Adrenal gland (tissue), 12 donors: Measurements from ENCODE around the gene SLC1A2. TPM values are rescaled to one million over a fixed set of nuclear protein-coding genes. Genes with fewer than 3 reads are reported as not detected.

Source experiments
- DNase-seq, 7 donors: peaks; one replicate each; pipeline ENCODE4 v3.0.0-alpha.2; 2019 to 2020
- H3K27ac ChIP-seq, 5 donors: fragments of 200-600 bp; sonication (generic) in 4 of 5; 1 replicate in 3 of 5; 2 replicates in 2 of 5; pipeline versions ENCODE4 v1.5.1 to v1.8.0; 2016 to 2020; ENCODE audit warnings: mild to moderate bottlenecking in 1 of 5
- H3K27me3 ChIP-seq: fragments of 200-600 bp; 2 replicates; pipeline ENCODE4 v1.8.0; 2021
- H3K36me3 ChIP-seq, 2 donors: fragments of 200-600 bp; replicated peaks in 1 of 2; 1 replicate in 1 of 2; 2 replicates in 1 of 2; pipeline versions ENCODE4 v1.5.1 to v1.8.0; 2018 to 2022
- H3K4me1 ChIP-seq, 2 donors: fragments of 200-600 bp; replicated peaks in 1 of 2; 1 replicate in 1 of 2; 2 replicates in 1 of 2; pipeline versions ENCODE4 v1.5.1 to v1.8.0; 2018 to 2021
- H3K4me3 ChIP-seq, 4 donors: fragments of 200-600 bp; sonication (generic) in 3 of 4; one replicate each; pipeline ENCODE4 v1.5.1; 2016 to 2018
- H3K9me3 ChIP-seq, 3 donors: fragments of 200-600 bp; sonication (generic) in 1 of 3; replicated peaks in 1 of 3; 1 replicate in 2 of 3; 2 replicates in 1 of 3; pipeline versions ENCODE4 v1.5.1 to v1.8.0; 2016 to 2021
- POLR2A ChIP-seq, 2 donors: fragments of 450-650 bp; IDR thresholded peaks; one replicate each; pipeline ENCODE4 v1.6.1; 2017; ENCODE audit warnings: antibody characterized with exemption in 2 of 2, mild to moderate bottlenecking in 2 of 2, moderate library complexity in 1 of 2
- WGBS, 4 donors: extraction: QIAGEN DNeasy Blood & Tissue Kit in 2 of 4; methylation state at CpG; one replicate each; pipeline versions ENCODE4 v1.1.5 to v1.1.7; 2013 to 2017; 5-methylcytosine and 5-hydroxymethylcytosine counted together
- intact Hi-C, 2 donors: fragments of 100-400 bp; cut with DNase I; formaldehyde crosslinking; loops; one replicate each; pipeline versions ENCODE4 v1.14.1 to v1.15.0; 2022 to 2023
- polyA plus RNA-seq, 3 donors: library from polyadenylated mRNA; stranded (reverse); fragments of 200-250 nt in 2 of 3; fragments of 350-450 nt in 1 of 3; fragmentation: Illumina TruSeq in 1 of 3; extraction: RNeasy Lipid Tissue Mini Kit (QIAGEN cat#74804) in 1 of 3; gene quantifications; one replicate each; pipeline ENCODE4 v1.2.3, GENCODE V29; 2013 to 2014
- total RNA-seq, 9 donors: library from RNA; depleted of rRNA in 4 of 9; stranded (reverse); fragments of >200 nt in 4 of 9; fragments of 120-200 nt in 1 of 9; fragmentation: NEBNext Ultra II Directional in 1 of 9; extraction: Animal tissue kit (Norgen Biotek cat#: 25700) in 1 of 9; gene quantifications; one replicate each; pipeline versions ENCODE4 v1.1.0 to v1.2.4, GENCODE V29; 2013 to 2023
- TF ChIP-seq, protein P1 (sequence below), 6 experiments: fragments of 450-650 bp in 4 of 6; fragments of 200-600 bp in 2 of 6; sonication (generic) in 1 of 6; IDR thresholded peaks; 1 replicate in 5 of 6; 2 replicates in 1 of 6; pipeline versions ENCODE4 v1.5.1 to v1.8.0; 2016 to 2021; ENCODE audit warnings: antibody characterized with exemption in 6 of 6, mild to moderate bottlenecking in 2 of 6, moderate library complexity in 1 of 6
- donor health status: healthy with polysubstance abuse.
- donor health status: Bipolar disorder and iron deficiency.
- donor health status: DM: yes; HTN: yes; CAD: no.
- donor health status: DM: no; HTN: no; CAD: no.
- donor health status: DM: no; HTN: no; CAD: no.
- donor health status: DM: yes; HTN: yes; CAD: no.

The SLC1A2 gene
- total and polyA plus RNA-seq, 12 donors: 1.4 to 517 (median 8.7) TPM

DNA sequence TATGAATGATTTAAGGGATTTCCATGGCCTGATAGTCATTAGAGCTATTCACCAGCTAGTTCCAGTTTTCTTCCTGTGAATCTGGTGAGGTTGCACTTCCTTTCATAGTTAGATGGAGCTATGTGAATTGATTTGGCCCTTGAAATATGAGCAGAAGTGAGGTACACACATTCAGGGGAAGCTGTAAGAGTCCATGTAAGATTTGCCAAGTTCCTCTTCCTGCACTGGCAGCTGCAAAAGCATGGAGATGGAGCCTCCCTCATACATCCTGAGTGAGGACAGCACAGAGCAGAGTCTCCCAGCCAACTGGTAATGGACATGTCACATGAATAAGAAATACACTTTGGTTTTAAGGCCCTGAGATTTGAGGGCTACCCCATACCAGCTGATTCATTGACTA is 168.7 kb downstream of the SLC1A2 start:
- peak in 1 of 7 donors; percentile 7 for DNase-seq
- no peaks in the 10 kb centered on the region for H3K27me3 ChIP-seq
- no peak overlapping the region for H3K27ac ChIP-seq
- intact Hi-C loops: no loop called here
- H3K36me3 ChIP-seq: no peaks in the 10 kb centered on the region
- H3K4me1 ChIP-seq: no peaks in the 10 kb centered on the region
- H3K4me3 ChIP-seq: no peak overlapping the region
- no peaks in the 10 kb centered on the region for H3K9me3 ChIP-seq
- TF ChIP-seq POLR2A (IDR thresholded peaks at IDR 0.05): no peak
- TF ChIP-seq, protein P1, sequence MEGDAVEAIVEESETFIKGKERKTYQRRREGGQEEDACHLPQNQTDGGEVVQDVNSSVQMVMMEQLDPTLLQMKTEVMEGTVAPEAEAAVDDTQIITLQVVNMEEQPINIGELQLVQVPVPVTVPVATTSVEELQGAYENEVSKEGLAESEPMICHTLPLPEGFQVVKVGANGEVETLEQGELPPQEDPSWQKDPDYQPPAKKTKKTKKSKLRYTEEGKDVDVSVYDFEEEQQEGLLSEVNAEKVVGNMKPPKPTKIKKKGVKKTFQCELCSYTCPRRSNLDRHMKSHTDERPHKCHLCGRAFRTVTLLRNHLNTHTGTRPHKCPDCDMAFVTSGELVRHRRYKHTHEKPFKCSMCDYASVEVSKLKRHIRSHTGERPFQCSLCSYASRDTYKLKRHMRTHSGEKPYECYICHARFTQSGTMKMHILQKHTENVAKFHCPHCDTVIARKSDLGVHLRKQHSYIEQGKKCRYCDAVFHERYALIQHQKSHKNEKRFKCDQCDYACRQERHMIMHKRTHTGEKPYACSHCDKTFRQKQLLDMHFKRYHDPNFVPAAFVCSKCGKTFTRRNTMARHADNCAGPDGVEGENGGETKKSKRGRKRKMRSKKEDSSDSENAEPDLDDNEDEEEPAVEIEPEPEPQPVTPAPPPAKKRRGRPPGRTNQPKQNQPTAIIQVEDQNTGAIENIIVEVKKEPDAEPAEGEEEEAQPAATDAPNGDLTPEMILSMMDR (IDR thresholded peaks at IDR 0.05): no peak

- no peaks in the 10 kb centered on the region for H3K9me3 ChIP-seq
- H3K27me3 ChIP-seq: no peaks in the 10 kb centered on the region
- no peak overlapping the region for H3K4me3 ChIP-seq
- WGBS, 4 donors: 82 to 96% (median 90%) methylated on average over 4 of the region's 4 CpGs
- intact Hi-C loops: no loop called here
- no peak for DNase-seq
- H3K36me3 ChIP-seq: no peaks in the 10 kb centered on the region
- H3K27ac ChIP-seq: no peak overlapping the region
- TF ChIP-seq, protein P1 (IDR thresholded peaks at IDR 0.05): no peak
- H3K4me1 ChIP-seq: no peaks in the 10 kb centered on the region
Measured at GRCh38 chr11:35250192-35250591, 169.2 kb downstream of the SLC1A2 start.

DNA sequence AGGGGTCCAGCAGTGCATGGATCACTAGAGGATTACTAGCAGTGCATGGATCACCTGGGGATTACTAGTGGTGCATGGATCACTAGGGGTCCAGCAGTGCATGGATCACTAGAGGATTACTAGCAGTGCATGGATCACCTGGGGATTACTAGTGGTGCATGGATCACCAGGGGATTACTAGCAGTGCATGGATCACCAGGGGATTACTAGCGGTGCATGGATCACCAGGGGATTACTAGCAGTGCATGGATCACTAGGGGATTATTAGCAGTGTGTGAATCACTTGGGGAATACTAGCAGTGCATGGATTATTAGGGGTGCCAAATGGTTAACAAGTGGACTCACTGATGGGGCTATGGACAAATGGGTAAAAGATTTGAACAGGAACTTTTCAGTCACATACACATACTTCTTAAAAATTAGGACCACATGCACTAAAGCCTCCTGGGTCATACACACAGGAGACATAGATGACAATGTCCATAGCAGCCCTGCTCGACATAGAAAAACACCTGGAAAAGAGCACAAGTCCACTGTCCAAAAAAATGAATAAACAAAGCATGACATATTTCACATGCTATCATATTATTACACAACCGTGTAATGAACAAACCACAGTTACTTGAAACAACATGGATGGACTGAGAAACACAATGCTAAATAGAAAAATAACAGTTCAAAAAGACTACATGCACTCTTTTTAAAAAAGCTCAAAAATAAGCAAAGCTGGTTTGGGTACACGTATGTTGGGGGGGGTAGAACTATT is 170.6 kb downstream of the SLC1A2 start:
- H3K4me3 ChIP-seq: no peak overlapping the region
- intact Hi-C loops: no loop called here
- no peaks in the 10 kb centered on the region for H3K27me3 ChIP-seq
- WGBS, 4 donors: 58 to 74% (median 67%) methylated on average over 4 of the region's 4 CpGs
- DNase-seq: no peak
- H3K4me1 ChIP-seq: no peaks in the 10 kb centered on the region
- no peaks in the 10 kb centered on the region for H3K36me3 ChIP-seq
- H3K9me3 ChIP-seq: no peaks in the 10 kb centered on the region
- H3K27ac ChIP-seq: no peak overlapping the region
- TF ChIP-seq POLR2A (IDR thresholded peaks at IDR 0.05): no peak
- TF ChIP-seq, protein P1 (IDR thresholded peaks at IDR 0.05): no peak

GRCh38 chr11:35247863-35248262 is 171.5 kb downstream of the SLC1A2 start:
- Histone ChIP-seq H3K4me1 (no peaks in the 10 kb centered on the region), H3K27me3 (no peaks in the 10 kb centered on the region), H3K4me3 (no peak overlapping the region), H3K27ac (no peak overlapping the region), H3K9me3 (no peaks in the 10 kb centered on the region), H3K36me3 (no peaks in the 10 kb centered on the region)
- no peak for DNase-seq
- TF ChIP-seq, protein P1 (IDR thresholded peaks at IDR 0.05): no peak
- no peak for TF ChIP-seq POLR2A (IDR thresholded peaks at IDR 0.05)
- WGBS, 4 donors: 84 to 92% (median 87%) methylated on average over 3 of the region's 3 CpGs
- intact Hi-C loops: no loop called here
